IMR-90 (cell line): ENCODE data around the gene DAB1.

Source experiments
- BHLHE40 ChIP-seq: fragments of 150-350 bp; IDR thresholded peaks from 2 replicates; pipeline ENCODE4 v1.6.1; 2016; ENCODE audit warnings: mild to moderate bottlenecking, low read depth, low read length
- CTCF ChIP-seq: conservative IDR thresholded peaks from 2 replicates; pipeline ENCODE4 v1.5.1; 2012; ENCODE audit warnings: mild to moderate bottlenecking, low read depth, low read length, improper control_type of control experiment
- MXI1 ChIP-seq: IDR thresholded peaks from 2 replicates; pipeline ENCODE4 v1.6.1; 2012; ENCODE audit warnings: low read depth, mild to moderate bottlenecking, low read length, moderate library complexity, borderline replicate concordance
- POLR2A ChIP-seq: IDR thresholded peaks from 2 replicates; pipeline ENCODE4 v1.6.1; 2012; ENCODE audit warnings: mild to moderate bottlenecking, low read depth, low read length
- RAD21 ChIP-seq: IDR thresholded peaks from 2 replicates; pipeline ENCODE4 v1.6.1; 2012; ENCODE audit warnings: low read length, improper control_type of control experiment

- TF ChIP-seq CTCF (no peak), POLR2A (no peak), MXI1 (no peak), BHLHE40 (no peak), RAD21 (no peak)
Observed at GRCh38 chr1:57406428-57406970, 17.4 kb downstream of the DAB1 start.
